IMR-90 (cell line): ENCODE results near the gene CTIF. TPM values are rescaled to one million over a fixed set of nuclear protein-coding genes. Genes with fewer than 3 reads are reported as not detected.

Experiments
- ATAC-seq: fragments of 200-7000 bp; cut with Tn5 transposase; 2 replicates; pipeline ENCODE4 v1.9.1; 2020; ENCODE audit warnings: low read depth, mild to moderate bottlenecking, moderate library complexity
- BruUV-seq: library from RNA; stranded (reverse); fragments of 400-500 nt; replicated peaks from 2 replicates; lab custom pipeline; 2021; lab: Mats Ljungman, UMichigan
- CTCF ChIA-PET: fragments of 300-600 bp; formaldehyde crosslinking; extraction: SDS; loops from one replicate; lab custom pipeline; 2021; ENCODE audit warnings: antibody characterized with exemption; lab: Yijun Ruan, JAX
- POLR2A ChIA-PET: fragments of 300-600 bp; sonication (Branson Sonifier 250); formaldehyde crosslinking; loops from one replicate; lab custom pipeline; 2022; ENCODE audit warnings: antibody characterized with exemption; ENCODE audit not compliant: unreplicated experiment; lab: Charles Lee
- DNase-seq: peaks from one replicate; pipeline ENCODE4 v3.0.0; 2013
- H2AFZ ChIP-seq: replicated peaks from 2 replicates; pipeline ENCODE3; 2013; ENCODE audit warnings: low read length, mild to moderate bottlenecking; ENCODE audit not compliant: poor library complexity
- H2AK5ac ChIP-seq: 2 replicates; pipeline ENCODE4 v1.6.1; 2013; ENCODE audit warnings: low read depth, low read length, inconsistent platforms
- H2AK9ac ChIP-seq: replicated peaks from 2 replicates; pipeline ENCODE3; 2013; ENCODE audit warnings: mild to moderate bottlenecking, low read depth, low read length, moderate library complexity; ENCODE audit not compliant: poor library complexity
- H2BK120ac ChIP-seq: 2 replicates; pipeline ENCODE4 v1.6.1; 2013; ENCODE audit warnings: low read depth, low read length, inconsistent platforms
- H2BK15ac ChIP-seq: 3 replicates; pipeline ENCODE4 v1.6.1; 2013; ENCODE audit warnings: low read depth, low read length, inconsistent platforms
- H2BK20ac ChIP-seq: 2 replicates; pipeline ENCODE4 v1.6.1; 2013; ENCODE audit warnings: low read depth, mild to moderate bottlenecking, inconsistent platforms, low read length, moderate library complexity
- H2BK5ac ChIP-seq: 2 replicates; pipeline ENCODE4 v1.6.1; 2013; ENCODE audit warnings: mild to moderate bottlenecking, low read depth, low read length, inconsistent platforms; ENCODE audit not compliant: poor library complexity, severe bottlenecking
- H3K14ac ChIP-seq: replicated peaks from 2 replicates; pipeline ENCODE4 v1.6.1; 2013; ENCODE audit warnings: low read depth, low read length, inconsistent platforms
- H3K18ac ChIP-seq: 2 replicates; pipeline ENCODE4 v1.6.1; 2013; ENCODE audit warnings: low read depth, low read length, control low read depth
- H3K23ac ChIP-seq: 2 replicates; pipeline ENCODE4 v1.6.1; 2013; ENCODE audit warnings: low read depth, low read length, inconsistent platforms
- H3K27ac ChIP-seq: 2 replicates; pipeline ENCODE4 v1.5.1; 2013; ENCODE audit warnings: mild to moderate bottlenecking, control low read depth, low read length; ENCODE audit not compliant: insufficient read depth
- H3K27me3 ChIP-seq: 2 replicates; pipeline ENCODE4 v1.6.1; 2013; ENCODE audit warnings: low read length; ENCODE audit not compliant: control insufficient read depth, insufficient read depth
- H3K36me3 ChIP-seq: 2 replicates; pipeline ENCODE4 v1.6.1; 2013; ENCODE audit warnings: low read length, mixed read lengths; ENCODE audit not compliant: control insufficient read depth, insufficient read depth
- H3K4ac ChIP-seq: 2 replicates; pipeline ENCODE4 v1.6.1; 2013; ENCODE audit warnings: low read depth, low read length, inconsistent platforms
- H3K4me1 ChIP-seq: 2 replicates; pipeline ENCODE4 v1.6.1; 2013; ENCODE audit warnings: low read length, mixed read lengths; ENCODE audit not compliant: control insufficient read depth, insufficient read depth
- H3K4me2 ChIP-seq: 2 replicates; pipeline ENCODE4 v1.6.1; 2013; ENCODE audit warnings: low read depth, mild to moderate bottlenecking, control low read depth, low read length, moderate library complexity
- H3K4me3 ChIP-seq: 2 replicates; pipeline ENCODE4 v1.5.1; 2013; ENCODE audit warnings: low read depth, mild to moderate bottlenecking, control low read depth, low read length, moderate library complexity; ENCODE audit not compliant: insufficient read depth
- H3K56ac ChIP-seq: 2 replicates; pipeline ENCODE4 v1.6.1; 2013; ENCODE audit warnings: low read length, inconsistent platforms; ENCODE audit not compliant: insufficient read depth; ENCODE audit errors: extremely low read depth
- H3K79me1 ChIP-seq, 2 experiments: 2 replicates each; pipeline ENCODE4 v1.6.1; 2013; ENCODE audit warnings: low read length in 2 of 2, inconsistent platforms in 1 of 2, low read depth in 1 of 2
- H3K9ac ChIP-seq: 2 replicates; pipeline ENCODE4 v1.6.1; 2013; ENCODE audit warnings: low read depth, low read length, control low read depth
- H3K9me1 ChIP-seq: 2 replicates; pipeline ENCODE4 v1.6.1; 2013; ENCODE audit warnings: low read length, inconsistent platforms; ENCODE audit not compliant: insufficient read depth
- H3K9me3 ChIP-seq: 2 replicates; pipeline ENCODE4 v1.6.1; 2013; ENCODE audit warnings: low read length; ENCODE audit not compliant: control insufficient read depth, insufficient read depth
- H4K20me1 ChIP-seq: 2 replicates; pipeline ENCODE4 v1.6.1; 2013; ENCODE audit warnings: low read length, inconsistent platforms; ENCODE audit not compliant: insufficient read depth
- H4K5ac ChIP-seq: 2 replicates; pipeline ENCODE4 v1.6.1; 2013; ENCODE audit warnings: mild to moderate bottlenecking, low read depth, low read length, control low read depth
- H4K8ac ChIP-seq, 2 experiments: 2 replicates each; pipeline ENCODE4 v1.6.1; 2013; ENCODE audit warnings: low read depth in 2 of 2, low read length in 2 of 2, control low read depth in 1 of 2, inconsistent platforms in 1 of 2
- H4K91ac ChIP-seq: 2 replicates; pipeline ENCODE4 v1.6.1; 2013; ENCODE audit warnings: low read depth, low read length, inconsistent platforms; ENCODE audit not compliant: insufficient read depth
- FOS ChIP-seq: fragments of 150-350 bp; IDR thresholded peaks from 2 replicates; pipeline ENCODE4 v1.6.1; 2016; ENCODE audit warnings: low read depth, low read length
- RCOR1 ChIP-seq: IDR thresholded peaks from 2 replicates; pipeline ENCODE4 v1.6.1; 2012; ENCODE audit warnings: mild to moderate bottlenecking, low read length, improper control_type of control experiment; ENCODE audit not compliant: insufficient replicate concordance
- WGBS, 2 experiments: methylation state at CpG; one replicate each; pipeline versions ENCODE4 v1.1.5 to v1.1.7; 2013; ENCODE audit warnings: missing lambda C conversion rate in 2 of 2; ENCODE audit not compliant: insufficient read length in 1 of 2; ENCODE audit errors: extremely low coverage in 2 of 2; 5-methylcytosine and 5-hydroxymethylcytosine counted together
- dilution Hi-C: fragments of 300-500 bp; cut with HindIII; formaldehyde crosslinking; loops from one replicate; pipeline ENCODE4 v1.14.3; 2018; ENCODE audit warnings: low sequenced_read_pairs; ENCODE audit not compliant: unreplicated experiment
- in situ Hi-C: fragments of 300-500 bp; cut with MboI; formaldehyde crosslinking; loops from 3 replicates; pipeline ENCODE4 v1.14.3; 2019; ENCODE audit warnings: low sequenced_read_pairs, inconsistent platforms, mixed read lengths
- intact Hi-C: fragments of 100-400 bp; cut with micrococcal nuclease; formaldehyde crosslinking; loops from 2 replicates; pipeline ENCODE4 v1.10.0; 2022
- polyA plus RNA-seq, 3 experiments: library from polyadenylated mRNA; depleted of rRNA; stranded (reverse); fragments of >200 nt; gene quantifications; 2 replicates each; pipeline ENCODE4 v1.2.3, GENCODE V29; 2012; ENCODE audit warnings: low replicate concordance in 1 of 3
- total RNA-seq: library from RNA; depleted of rRNA; stranded (reverse); fragments of >200 nt; gene quantifications from 2 replicates; pipeline ENCODE4 v1.2.3, GENCODE V29; 2012
- TF ChIP-seq, protein P1 (sequence below): fragments of 150-350 bp; IDR thresholded peaks from 2 replicates; pipeline ENCODE4 v1.6.1; 2016; ENCODE audit warnings: low read depth, mild to moderate bottlenecking, low read length, moderate library complexity, borderline replicate concordance

CTIF gene
- total and polyA plus RNA-seq, 2 of the 4 experiments (the other 2 are of a cell fraction), result 25.1 to 57.0 TPM

DNA sequence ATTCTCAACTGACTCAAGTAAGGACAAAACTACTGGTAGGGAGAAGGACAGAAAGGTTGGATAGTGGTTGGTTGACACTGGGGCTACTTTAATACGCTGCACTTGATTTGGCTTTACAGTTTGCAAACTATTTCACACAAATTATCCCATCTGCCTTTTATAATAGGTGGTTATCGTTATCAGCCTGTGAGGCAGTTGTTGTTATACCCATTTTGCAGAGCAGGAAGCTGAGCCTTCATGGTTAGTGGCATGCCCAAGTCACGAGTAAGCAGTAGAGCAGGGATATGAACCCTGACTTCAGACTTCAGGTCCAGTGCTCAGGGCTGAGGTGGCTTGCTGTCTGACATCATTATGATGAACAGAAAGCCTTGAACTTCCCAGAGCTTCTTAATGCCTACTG, 5.3 kb downstream of the CTIF start:
- Histone ChIP-seq H3K27ac (no peak overlapping the region), H2BK5ac (peak overlapping the region; percentile 11), H3K36me3 (peaks cover 3% of the 10 kb centered on the region; the same call in 1 of the 2 replicates), H3K4me2 (no peak overlapping the region), H2BK15ac (0 out of 3 replicates have a peak overlapping the region, but pooled peaks have one; percentile 23), H2BK20ac (no peak overlapping the region), H3K4ac (peak overlapping the region; percentile 38), H2AK9ac (no peak overlapping the region), H4K5ac (no peak overlapping the region), H3K9me3 (no peaks in the 10 kb centered on the region), H4K8ac (peak overlapping the region in 1 of 2 experiments; percentile 1; a peak in 1 of 4 replicates), H3K9ac (no peak overlapping the region), H3K23ac (peak overlapping the region; percentile 83), H3K14ac (peak overlapping the region; percentile 92), H4K91ac (no peak overlapping the region), H3K9me1 (peaks cover 58% of the 10 kb centered on the region), H4K20me1 (peaks cover 85% of the 10 kb centered on the region), H3K27me3 (no peaks in the 10 kb centered on the region), H3K4me3 (no peak overlapping the region), H3K4me1 (peaks cover 56% of the 10 kb centered on the region), H2AK5ac (peak overlapping the region; percentile 33; the same call in 1 of the 2 replicates), H2AFZ (no peak overlapping the region), H3K79me1 (peaks cover 43 to 77% of the 10 kb centered on the region in 2 experiments), H3K56ac (no peak overlapping the region), H3K18ac (no peak overlapping the region), H2BK120ac (0 out of 2 replicates have a peak overlapping the region, but pooled peaks have one; percentile 86)
- intact Hi-C loops, result loop anchor here (5.0 kb wide), 1 partner anchor 88 kb away; no protein-coding TSS in a partner anchor
- POLR2A ChIA-PET, result no interaction called here
- CTCF ChIA-PET, result no interaction called here
- BruUV-seq, result no TSS peak
- DNase-seq (peak; percentile 48), ATAC-seq (no peak)
- dilution Hi-C loops, result no loop called here
- in situ Hi-C loops, result loop anchor here (25.0 kb wide), 1 partner anchor 393 kb away; no protein-coding TSS in a partner anchor
- TF ChIP-seq RCOR1 (peak; percentile 94), FOS (no peak)
- TF ChIP-seq, protein P1, sequence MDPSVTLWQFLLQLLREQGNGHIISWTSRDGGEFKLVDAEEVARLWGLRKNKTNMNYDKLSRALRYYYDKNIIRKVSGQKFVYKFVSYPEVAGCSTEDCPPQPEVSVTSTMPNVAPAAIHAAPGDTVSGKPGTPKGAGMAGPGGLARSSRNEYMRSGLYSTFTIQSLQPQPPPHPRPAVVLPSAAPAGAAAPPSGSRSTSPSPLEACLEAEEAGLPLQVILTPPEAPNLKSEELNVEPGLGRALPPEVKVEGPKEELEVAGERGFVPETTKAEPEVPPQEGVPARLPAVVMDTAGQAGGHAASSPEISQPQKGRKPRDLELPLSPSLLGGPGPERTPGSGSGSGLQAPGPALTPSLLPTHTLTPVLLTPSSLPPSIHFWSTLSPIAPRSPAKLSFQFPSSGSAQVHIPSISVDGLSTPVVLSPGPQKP, result no peak
- no CpG with 5 or more reads among the region's 3 CpGs for WGBS, 2 experiments
